Small intestine (tissue), 7 donors: Measurements from ENCODE around the gene DMRT2. TPM values are rescaled to one million over a fixed set of nuclear protein-coding genes. Genes with fewer than 3 reads are reported as not detected.

Experiments
- DNase-seq, 2 donors: peaks; one replicate each; pipeline versions ENCODE4 v3.0.0 to v3.0.0-alpha.2; 2013
- FAIRE-seq: peaks from 2 replicates; lab custom pipeline; 2012; peaks lifted over from hg19 to GRCh38; lab: Jason Lieb, UNC
- H3K27ac ChIP-seq, 3 donors: one replicate each; pipeline ENCODE4 v1.5.1; 2013; ENCODE audit warnings: low read length in 2 of 3, mild to moderate bottlenecking in 2 of 3, control low read depth in 1 of 3, inconsistent platforms in 1 of 3, low read depth in 1 of 3, moderate library complexity in 1 of 3
- H3K27me3 ChIP-seq, 3 donors: one replicate each; pipeline ENCODE4 v1.6.1; 2013; ENCODE audit warnings: low read length in 3 of 3, inconsistent platforms in 1 of 3; ENCODE audit not compliant: control insufficient read depth in 3 of 3, insufficient read depth in 3 of 3
- H3K36me3 ChIP-seq, 3 donors: one replicate each; pipeline ENCODE4 v1.6.1; 2013; ENCODE audit warnings: low read length in 3 of 3, inconsistent platforms in 1 of 3, low read depth in 1 of 3, mild to moderate bottlenecking in 1 of 3, moderate library complexity in 1 of 3; ENCODE audit not compliant: control insufficient read depth in 3 of 3, insufficient read depth in 2 of 3
- H3K4me1 ChIP-seq, 3 donors: one replicate each; pipeline ENCODE4 v1.6.1; 2013; ENCODE audit warnings: low read length in 2 of 3, inconsistent platforms in 1 of 3, low read depth in 1 of 3, mild to moderate bottlenecking in 1 of 3, moderate library complexity in 1 of 3; ENCODE audit not compliant: control insufficient read depth in 3 of 3, insufficient read depth in 2 of 3
- H3K4me3 ChIP-seq, 3 donors: one replicate each; pipeline ENCODE4 v1.5.1; 2013; ENCODE audit warnings: low read length in 3 of 3, control low read depth in 1 of 3, inconsistent platforms in 1 of 3, low read depth in 1 of 3, mild to moderate bottlenecking in 1 of 3, moderate library complexity in 1 of 3
- H3K9me3 ChIP-seq, 2 donors: one replicate each; pipeline ENCODE4 v1.6.1; 2013; ENCODE audit warnings: low read depth in 1 of 2, low read length in 1 of 2; ENCODE audit not compliant: control insufficient read depth in 2 of 2, insufficient read depth in 1 of 2
- whole genome bisulfite sequencing, 3 donors: extraction: QIAGEN DNeasy Blood & Tissue Kit; methylation state at CpG; one replicate each; pipeline ENCODE4 v1.1.7; 2013; 5-methylcytosine and 5-hydroxymethylcytosine counted together
- polyA plus RNA-seq, 4 donors: library from polyadenylated mRNA; stranded (reverse) in 3 of 4; unstranded in 1 of 4; fragments of 200-250 nt in 3 of 4; fragments of 120-200 nt in 1 of 4; gene quantifications; one replicate each; pipeline versions ENCODE4 v1.2.1 to v1.2.3, GENCODE V29; 2013
- donor health status: healthy with polysubstance abuse.
- donor health status: control.
- donor health status: control.
- donor health status: Bipolar disorder and iron deficiency.
- donor health status: healthy.

Gene DMRT2
- polyA plus RNA-seq, 4 donors, result 0.10 TPM; not detected in 3

DNA sequence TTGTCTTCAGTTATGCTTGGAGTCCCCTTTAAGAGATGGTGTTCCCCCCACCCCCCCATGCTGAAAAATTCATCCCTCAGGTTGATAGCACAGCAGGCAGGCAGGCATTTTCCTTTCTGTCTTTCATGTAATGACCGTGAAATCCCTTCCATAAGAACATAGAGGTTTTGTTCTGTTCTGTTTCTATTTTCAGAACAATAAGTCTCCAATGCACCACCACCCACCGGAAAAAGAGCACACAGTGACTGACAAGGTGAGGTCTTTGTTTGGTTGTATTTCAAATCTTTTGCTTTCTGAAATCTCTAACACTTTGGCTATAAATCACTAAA, 52.4 kb downstream of the DMRT2 start:
- Histone ChIP-seq H3K27ac (no peak overlapping the region), H3K9me3 (peaks cover 0 to 3% of the 10 kb centered on the region in 2 donors), H3K4me3 (no peak overlapping the region), H3K27me3 (peaks cover 0 to 3% (median 0%) of the 10 kb centered on the region in 3 donors), H3K4me1 (no peaks in the 10 kb centered on the region), H3K36me3 (no peaks in the 10 kb centered on the region)
- no peak for DNase-seq
- no peak for FAIRE-seq
- WGBS, 3 donors, result 55 to 70% (median 61%) methylated on average over 2 of the region's 2 CpGs

Other genes starting within 250 kb of the DMRT2 start
- not detected for gene DMRT1, start 208.7 kb upstream of the DMRT2 start, polyA plus RNA-seq
- gene DMRT3, start 73.7 kb upstream of the DMRT2 start, polyA plus RNA-seq, result not detected